Subcutaneous adipose tissue (tissue), 4 donors: ENCODE results near the gene NXPH3. TPM values are rescaled to one million over a fixed set of nuclear protein-coding genes. Genes with fewer than 3 reads are reported as not detected.

ENCODE experiments used
- total RNA-seq, 4 donors: library from RNA; depleted of rRNA; stranded (reverse); fragments of >200 nt; gene quantifications; one replicate each; pipeline ENCODE4 v1.1.0, GENCODE V29; 2016
- TF ChIP-seq, protein P1 (sequence below): fragments of 450-650 bp; IDR thresholded peaks from one replicate; pipeline ENCODE4 v1.5.1; 2016; ENCODE audit warnings: low read depth, mild to moderate bottlenecking, control low read depth, antibody characterized with exemption, moderate library complexity

Gene NXPH3
- total RNA-seq, 4 donors from 2014 or later, result 0.65 to 7.9 (median 4.4) TPM

DNA sequence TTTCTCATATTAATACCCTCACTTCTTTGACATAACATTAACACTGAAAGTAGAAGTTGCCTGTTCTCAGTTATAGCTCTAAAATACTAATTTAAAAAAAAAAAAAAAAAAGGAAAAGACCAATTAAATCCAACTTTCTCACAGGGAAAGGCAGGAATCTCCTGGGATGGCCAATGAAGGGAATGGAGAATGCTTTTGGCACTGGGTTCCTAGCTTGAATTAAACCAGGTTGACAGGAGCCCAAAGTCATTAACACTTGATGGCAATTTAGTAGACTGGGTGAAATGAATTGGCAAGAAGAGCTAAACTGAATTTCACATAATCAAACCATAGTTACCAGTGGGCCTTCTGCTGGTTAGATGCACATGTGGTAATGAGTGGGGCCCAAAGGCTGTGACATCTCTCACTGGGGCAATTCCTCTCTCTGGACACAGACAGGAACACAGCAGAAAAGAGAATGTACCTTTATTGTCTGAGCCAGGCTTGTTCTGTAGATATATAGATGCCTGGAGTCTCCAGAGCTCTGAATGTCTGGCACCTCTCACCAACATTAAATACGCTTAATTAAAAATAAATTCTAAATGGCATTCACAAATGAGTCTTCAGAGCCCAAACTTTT is 37.6 kb downstream of the NXPH3 start:
- TF ChIP-seq, protein P1, sequence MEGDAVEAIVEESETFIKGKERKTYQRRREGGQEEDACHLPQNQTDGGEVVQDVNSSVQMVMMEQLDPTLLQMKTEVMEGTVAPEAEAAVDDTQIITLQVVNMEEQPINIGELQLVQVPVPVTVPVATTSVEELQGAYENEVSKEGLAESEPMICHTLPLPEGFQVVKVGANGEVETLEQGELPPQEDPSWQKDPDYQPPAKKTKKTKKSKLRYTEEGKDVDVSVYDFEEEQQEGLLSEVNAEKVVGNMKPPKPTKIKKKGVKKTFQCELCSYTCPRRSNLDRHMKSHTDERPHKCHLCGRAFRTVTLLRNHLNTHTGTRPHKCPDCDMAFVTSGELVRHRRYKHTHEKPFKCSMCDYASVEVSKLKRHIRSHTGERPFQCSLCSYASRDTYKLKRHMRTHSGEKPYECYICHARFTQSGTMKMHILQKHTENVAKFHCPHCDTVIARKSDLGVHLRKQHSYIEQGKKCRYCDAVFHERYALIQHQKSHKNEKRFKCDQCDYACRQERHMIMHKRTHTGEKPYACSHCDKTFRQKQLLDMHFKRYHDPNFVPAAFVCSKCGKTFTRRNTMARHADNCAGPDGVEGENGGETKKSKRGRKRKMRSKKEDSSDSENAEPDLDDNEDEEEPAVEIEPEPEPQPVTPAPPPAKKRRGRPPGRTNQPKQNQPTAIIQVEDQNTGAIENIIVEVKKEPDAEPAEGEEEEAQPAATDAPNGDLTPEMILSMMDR, result no peak

DNA sequence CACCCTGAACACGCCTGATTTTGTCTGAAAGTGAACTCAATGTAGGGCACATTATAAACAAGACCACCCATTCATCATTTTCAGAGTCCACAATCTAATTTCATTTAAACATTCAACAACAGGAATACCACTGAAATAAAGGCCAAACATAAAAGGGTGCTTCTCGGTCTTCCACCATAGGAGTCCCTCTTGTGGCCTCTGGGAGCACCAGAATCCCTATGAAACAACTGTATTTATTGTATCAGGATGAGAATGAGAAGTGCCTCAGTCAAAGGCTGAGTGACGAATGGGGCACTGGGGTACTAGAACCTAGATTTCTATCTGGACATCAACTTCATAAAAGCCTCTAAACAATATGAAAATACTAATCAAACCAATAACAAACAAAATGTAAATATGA is 40.4 kb downstream of the NXPH3 start:
- TF ChIP-seq, protein P1, result no peak

DNA sequence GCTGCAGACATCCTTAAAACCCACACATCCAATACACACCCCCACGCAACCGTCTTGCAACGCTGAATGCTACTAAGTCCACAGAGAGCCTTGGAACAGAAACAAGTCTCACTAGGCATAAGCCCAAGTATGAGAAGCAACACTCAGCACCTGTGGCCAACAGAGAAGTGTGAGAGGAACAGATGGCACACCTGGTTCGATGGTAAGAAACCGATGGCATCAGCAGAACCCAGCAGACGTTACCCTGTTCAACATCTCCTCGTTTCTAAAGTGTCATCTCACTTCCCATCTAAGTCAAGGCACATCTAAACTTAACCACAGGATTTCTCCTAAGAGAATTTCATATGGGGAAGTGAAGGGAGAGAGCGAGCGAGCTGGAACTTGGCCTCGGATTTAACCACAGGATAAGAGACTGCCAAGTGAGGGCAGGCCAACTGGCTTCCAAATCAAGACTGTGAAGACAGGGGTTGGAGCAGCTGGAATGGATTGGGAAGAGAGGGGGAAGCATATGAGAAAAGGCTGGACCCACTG is 41.0 kb downstream of the NXPH3 start:
- TF ChIP-seq, protein P1, result no peak

- TF ChIP-seq, protein P1, result no peak
Observed at GRCh38 chr17:49618028-49618611, 42.4 kb downstream of the NXPH3 start.

- TF ChIP-seq, protein P1, result no peak
Observed at GRCh38 chr17:49621420-49621819, 45.7 kb downstream of the NXPH3 start.

GRCh38 chr17:49621946-49622529 is 46.4 kb downstream of the NXPH3 start:
- TF ChIP-seq, protein P1, result no peak

DNA sequence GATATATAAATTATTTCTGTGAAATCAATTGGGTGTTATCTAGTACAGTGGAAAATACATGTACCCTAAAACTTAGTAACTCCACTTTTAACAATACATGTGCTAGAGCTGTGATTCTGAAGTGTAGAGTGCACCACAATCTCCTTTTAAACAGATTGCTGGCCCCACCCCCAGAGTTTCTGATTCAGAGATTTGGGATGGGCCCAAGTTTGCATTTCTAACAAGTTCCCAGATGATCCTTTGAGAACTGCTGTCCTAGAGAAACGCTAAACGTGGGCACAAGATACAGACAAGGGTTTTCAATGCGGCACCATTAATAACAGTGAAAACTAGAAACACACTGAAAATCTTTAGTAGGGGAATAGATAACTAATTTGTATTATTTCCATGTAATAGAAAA is 49.2 kb downstream of the NXPH3 start:
- TF ChIP-seq, protein P1, result no peak
